Liver (tissue), 9 donors: ENCODE measurements around the gene BTLA. TPM values are rescaled to one million over a fixed set of nuclear protein-coding genes. Genes with fewer than 3 reads are reported as not detected.
"Not testable (repeated sequence)": the region's sequence is repeated elsewhere in the genome, so short reads cannot be mapped to it uniquely, and the experiment has no call there.

Source experiments
- DNase-seq: peaks from one replicate; pipeline ENCODE4 v3.0.0-alpha.2; 2017; ENCODE audit warnings: low spot score
- H3K27ac ChIP-seq, 2 donors: one replicate each; pipeline ENCODE4 v1.7.0; 2013; ENCODE audit warnings: inconsistent platforms in 2 of 2, low read length in 2 of 2, control low read depth in 1 of 2, low read depth in 1 of 2, mild to moderate bottlenecking in 1 of 2
- H3K27me3 ChIP-seq, 4 donors: one replicate each; pipeline versions ENCODE4 v1.6.1 to v1.7.0; 2013; ENCODE audit warnings: low read length in 3 of 4, inconsistent platforms in 1 of 4, mild to moderate bottlenecking in 1 of 4, moderate library complexity in 1 of 4; ENCODE audit not compliant: control insufficient read depth in 4 of 4, insufficient read depth in 4 of 4
- H3K36me3 ChIP-seq, 4 donors: one replicate each; pipeline versions ENCODE4 v1.6.1 to v1.7.0; 2013; ENCODE audit warnings: low read length in 3 of 4, mild to moderate bottlenecking in 3 of 4, low read depth in 1 of 4, moderate library complexity in 1 of 4; ENCODE audit not compliant: control insufficient read depth in 4 of 4, insufficient read depth in 3 of 4
- H3K4me1 ChIP-seq, 4 donors: one replicate each; pipeline versions ENCODE4 v1.6.1 to v1.7.0; 2013; ENCODE audit warnings: low read length in 3 of 4, mild to moderate bottlenecking in 3 of 4, moderate library complexity in 1 of 4; ENCODE audit not compliant: control insufficient read depth in 4 of 4, insufficient read depth in 4 of 4
- H3K4me3 ChIP-seq, 3 donors: one replicate each; pipeline versions ENCODE4 v1.6.1 to v1.7.0; 2013; ENCODE audit warnings: low read length in 3 of 3, control low read depth in 1 of 3, low read depth in 1 of 3, mild to moderate bottlenecking in 1 of 3
- H3K9ac ChIP-seq, 2 donors: one replicate each; pipeline ENCODE4 v1.7.0; 2013; ENCODE audit warnings: low read length in 2 of 2, mild to moderate bottlenecking in 2 of 2, moderate library complexity in 2 of 2, control low read depth in 1 of 2, low read depth in 1 of 2
- H3K9me3 ChIP-seq, 4 donors: one replicate each; pipeline versions ENCODE4 v1.6.1 to v1.7.0; 2013; ENCODE audit warnings: low read length in 3 of 4; ENCODE audit not compliant: control insufficient read depth in 4 of 4
- ATF3 ChIP-seq: IDR thresholded peaks from 2 replicates; pipeline ENCODE4 v1.6.1; 2016; ENCODE audit warnings: antibody characterized with exemption
- CTCF ChIP-seq: fragments of 150-350 bp; IDR thresholded peaks from 2 replicates; pipeline ENCODE4 v1.5.1; 2017; ENCODE audit warnings: improper control_type of control experiment, low read depth, low read length; ENCODE audit not compliant: missing input control
- EGR1 ChIP-seq, 2 donors: IDR thresholded peaks; 2 replicates each; pipeline ENCODE4 v1.6.1; 2016 to 2018; ENCODE audit warnings: antibody characterized with exemption in 2 of 2, low read depth in 2 of 2
- FOXA2 ChIP-seq: IDR thresholded peaks from 2 replicates; pipeline ENCODE4 v1.6.1; 2016; ENCODE audit warnings: antibody characterized with exemption
- GABPA ChIP-seq, 2 donors: IDR thresholded peaks in 1 of 2; conservative IDR thresholded peaks in 1 of 2; 2 replicates each; pipeline ENCODE4 v1.6.1; 2016; ENCODE audit warnings: antibody characterized with exemption in 2 of 2, mild to moderate bottlenecking in 1 of 2, moderate library complexity in 1 of 2
- HNF4A ChIP-seq, 2 donors: conservative IDR thresholded peaks; 2 replicates each; pipeline ENCODE4 v1.6.1; 2016; ENCODE audit warnings: antibody characterized with exemption in 2 of 2, mild to moderate bottlenecking in 2 of 2
- HNF4G ChIP-seq: IDR thresholded peaks from 2 replicates; pipeline ENCODE4 v1.6.1; 2016; ENCODE audit warnings: antibody characterized with exemption
- MAX ChIP-seq: IDR thresholded peaks from 2 replicates; pipeline ENCODE4 v1.6.1; 2016; ENCODE audit warnings: antibody characterized with exemption
- RAD21 ChIP-seq, 2 donors: IDR thresholded peaks; 2 replicates each; pipeline ENCODE4 v1.6.1; 2016; ENCODE audit warnings: antibody characterized with exemption in 2 of 2, mild to moderate bottlenecking in 2 of 2
- RXRA ChIP-seq, 2 donors: IDR thresholded peaks; 2 replicates each; pipeline ENCODE4 v1.6.1; 2017 to 2018; ENCODE audit warnings: antibody characterized with exemption in 2 of 2, mild to moderate bottlenecking in 1 of 2
- SP1 ChIP-seq: IDR thresholded peaks from 2 replicates; pipeline ENCODE4 v1.6.1; 2018; ENCODE audit warnings: antibody characterized with exemption, mild to moderate bottlenecking
- TAF1 ChIP-seq: conservative IDR thresholded peaks from 2 replicates; pipeline ENCODE4 v1.6.1; 2016; ENCODE audit warnings: antibody characterized with exemption, mild to moderate bottlenecking
- YY1 ChIP-seq: IDR thresholded peaks from 2 replicates; pipeline ENCODE4 v1.6.1; 2016; ENCODE audit warnings: antibody characterized with exemption, mild to moderate bottlenecking
- ZBTB33 ChIP-seq: IDR thresholded peaks from 2 replicates; pipeline ENCODE4 v1.6.1; 2016; ENCODE audit warnings: antibody characterized with exemption
- WGBS: extraction: QIAGEN DNeasy Blood & Tissue Kit; methylation state at CpG from one replicate; pipeline ENCODE4 v1.1.7; 2013; 5-methylcytosine and 5-hydroxymethylcytosine counted together
- polyA plus RNA-seq, 2 donors: library from polyadenylated mRNA; stranded (reverse) in 1 of 2; unstranded in 1 of 2; fragments of 200-250 nt in 1 of 2; fragments of >200 nt in 1 of 2; fragmentation: Nextera tagmentation in 1 of 2; extraction: Ambion mirVana in 1 of 2; gene quantifications; one replicate each; pipeline versions ENCODE4 v1.2.1 to v1.2.3, GENCODE V29; 2013 to 2015
- total RNA-seq, 2 donors: library from RNA; depleted of rRNA; stranded (reverse); fragments of >200 nt; gene quantifications; one replicate each; pipeline ENCODE4 v1.2.3, GENCODE V29; 2014
- donor health status: healthy.
- donor health status: healthy.
- donor health status: healthy.
- donor health status: healthy.
- donor health status: healthy.

BTLA gene
- total and polyA plus RNA-seq, 4 donors: 0.08 to 0.43 (median 0.27) TPM

- no peak for TF ChIP-seq RAD21 (IDR thresholded peaks at IDR 0.05)
- TF ChIP-seq CTCF: no peak
- TF ChIP-seq YY1: no peak
Observed at GRCh38 chr3:112425382-112425781, 73.9 kb downstream of the BTLA start (continued).

GRCh38 chr3:112424394-112424793, 74.9 kb downstream of the BTLA start:
- Histone ChIP-seq H3K36me3 (no peaks in the 10 kb centered on the region), H3K9ac (no peak overlapping the region), H3K27ac (no peak overlapping the region), H3K4me3 (no peak overlapping the region), H3K9me3 (no peaks in the 10 kb centered on the region), H3K27me3 (no peaks in the 10 kb centered on the region), H3K4me1 (no peaks in the 10 kb centered on the region)
- TF ChIP-seq CTCF (no peak), EGR1 (IDR thresholded peaks at IDR 0.05; ENCODE audit: low read depth in 2 of 2) (no peak), ZBTB33 (no peak), SP1 (no peak), HNF4G (no peak), TAF1 (no peak), FOXA2 (no peak), GABPA (IDR thresholded peaks at IDR 0.05 in 1 of 2, conservative IDR thresholded peaks at IDR 0.05 in 1 of 2) (no peak), RAD21 (IDR thresholded peaks at IDR 0.05) (no peak), RXRA (IDR thresholded peaks at IDR 0.05) (no peak), ATF3 (no peak), MAX (no peak), HNF4A (conservative IDR thresholded peaks at IDR 0.05) (no peak)
- DNase-seq: no peak
- WGBS: 90% methylated on average over 1 of the region's 1 CpG

GRCh38 chr3:112422921-112423320, 76.4 kb downstream of the BTLA start:
- H3K4me1 ChIP-seq, H3K27ac ChIP-seq, H3K27me3 ChIP-seq, H3K9ac ChIP-seq, DNase-seq, H3K9me3 ChIP-seq, H3K4me3 ChIP-seq, H3K36me3 ChIP-seq: not testable (repeated sequence)
- 52% methylated on average over 3 of the region's 7 CpGs for WGBS

GRCh38 chr3:112418526-112418925, 80.7 kb downstream of the BTLA start:
- H3K27ac ChIP-seq, H3K27me3 ChIP-seq, H3K4me1 ChIP-seq, H3K4me3 ChIP-seq, H3K36me3 ChIP-seq, DNase-seq, H3K9me3 ChIP-seq, H3K9ac ChIP-seq: not testable (repeated sequence)
- 85% methylated on average over 4 of the region's 5 CpGs for WGBS
